ENCODE results near the gene DNM3.
"Not testable (repeated sequence)": the region's sequence is repeated elsewhere in the genome, so short reads cannot be mapped to it uniquely, and the experiment has no call there.

The DNM3 gene

GRCh38 chr1:172005856-172006255, 164.6 kb downstream of the DNM3 start:
- no peak for DNase-seq (ENCODE audit: extremely low read depth in 1 of 2, low read depth in 1 of 2)

- DNase-seq (ENCODE audit: extremely low read depth in 1 of 2, low read depth in 1 of 2), result no peak
Measured at GRCh38 chr1:172006660-172007059, 165.4 kb downstream of the DNM3 start.

- DNase-seq (ENCODE audit: extremely low read depth in 1 of 2, low read depth in 1 of 2), result no peak
Measured at GRCh38 chr1:172018727-172019311, 177.5 kb downstream of the DNM3 start.

- no peak for DNase-seq (ENCODE audit: extremely low read depth in 1 of 2, low read depth in 1 of 2)
Measured at GRCh38 chr1:172019976-172020375, 178.7 kb downstream of the DNM3 start.

- no peak for DNase-seq (ENCODE audit: extremely low read depth in 1 of 2, low read depth in 1 of 2)
Measured at GRCh38 chr1:172024516-172024915, 183.2 kb downstream of the DNM3 start.

- not testable (repeated sequence) for DNase-seq (ENCODE audit: extremely low read depth in 1 of 2, low read depth in 1 of 2)
Measured at GRCh38 chr1:172024944-172025738, 183.8 kb downstream of the DNM3 start.

- DNase-seq (ENCODE audit: extremely low read depth in 1 of 2, low read depth in 1 of 2), result no peak
Measured at GRCh38 chr1:172040466-172040865, 199.2 kb downstream of the DNM3 start.

- no peak for DNase-seq (ENCODE audit: extremely low read depth in 1 of 2, low read depth in 1 of 2)
Measured at GRCh38 chr1:172041102-172041501, 199.8 kb downstream of the DNM3 start.

GRCh38 chr1:172041742-172042141, 200.4 kb downstream of the DNM3 start:
- DNase-seq (ENCODE audit: extremely low read depth in 1 of 2, low read depth in 1 of 2), result no peak

GRCh38 chr1:172043900-172044299, 202.6 kb downstream of the DNM3 start:
- DNase-seq (ENCODE audit: extremely low read depth in 1 of 2, low read depth in 1 of 2), result no peak

- no peak for DNase-seq (ENCODE audit: extremely low read depth in 1 of 2, low read depth in 1 of 2)
Measured at GRCh38 chr1:172051898-172052297, 210.6 kb downstream of the DNM3 start.

- no peak for DNase-seq (ENCODE audit: extremely low read depth in 1 of 2, low read depth in 1 of 2)
Measured at GRCh38 chr1:172054172-172054571, 212.9 kb downstream of the DNM3 start.

GRCh38 chr1:172055816-172056419, 214.6 kb downstream of the DNM3 start:
- DNase-seq (ENCODE audit: extremely low read depth in 1 of 2, low read depth in 1 of 2), result not testable (repeated sequence)

GRCh38 chr1:172068334-172068733, 227.0 kb downstream of the DNM3 start:
- no peak for DNase-seq (ENCODE audit: extremely low read depth in 1 of 2, low read depth in 1 of 2)

GRCh38 chr1:172069051-172069450, 227.8 kb downstream of the DNM3 start:
- DNase-seq (ENCODE audit: extremely low read depth in 1 of 2, low read depth in 1 of 2), result no peak

- DNase-seq (ENCODE audit: extremely low read depth in 1 of 2, low read depth in 1 of 2), result no peak
Measured at GRCh38 chr1:172069534-172069933, 228.2 kb downstream of the DNM3 start.

- DNase-seq (ENCODE audit: extremely low read depth in 1 of 2, low read depth in 1 of 2), result no peak
Measured at GRCh38 chr1:172070055-172070454, 228.8 kb downstream of the DNM3 start.

- no peak for DNase-seq (ENCODE audit: extremely low read depth in 1 of 2, low read depth in 1 of 2)
Measured at GRCh38 chr1:172071746-172072145, 230.4 kb downstream of the DNM3 start.

GRCh38 chr1:172079859-172080258, 238.6 kb downstream of the DNM3 start:
- not testable (repeated sequence) for DNase-seq (ENCODE audit: extremely low read depth in 1 of 2, low read depth in 1 of 2)

GRCh38 chr1:172083191-172083590, 241.9 kb downstream of the DNM3 start:
- DNase-seq (ENCODE audit: extremely low read depth in 1 of 2, low read depth in 1 of 2), result no peak

GRCh38 chr1:172084876-172085275, 243.6 kb downstream of the DNM3 start:
- no peak for DNase-seq (ENCODE audit: extremely low read depth in 1 of 2, low read depth in 1 of 2)

GRCh38 chr1:172085317-172085716, 244.0 kb downstream of the DNM3 start:
- no peak for DNase-seq (ENCODE audit: extremely low read depth in 1 of 2, low read depth in 1 of 2)
